Spleen (tissue), 11 donors: ENCODE data around the gene PRR33. TPM values are rescaled to one million over a fixed set of nuclear protein-coding genes. Genes with fewer than 3 reads are reported as not detected.

Source experiments
- DNase-seq: peaks from one replicate; pipeline ENCODE4 v3.0.0-alpha.2; 2020
- H3K27ac ChIP-seq, 8 donors: fragments of 200-600 bp; sonication (generic) in 7 of 8; 1 replicate in 4 of 8; 2 replicates in 4 of 8; pipeline versions ENCODE4 v1.5.0 to v1.8.0; 2016 to 2021; ENCODE audit warnings: inconsistent platforms in 4 of 8, mild to moderate bottlenecking in 4 of 8, moderate library complexity in 1 of 8
- H3K27me3 ChIP-seq, 7 donors: fragments of 200-600 bp; sonication (generic) in 6 of 7; replicated peaks in 1 of 7; 1 replicate in 4 of 7; 2 replicates in 3 of 7; pipeline versions ENCODE4 v1.5.0 to v1.8.0; 2016 to 2021; ENCODE audit warnings: inconsistent platforms in 3 of 7, mild to moderate bottlenecking in 1 of 7
- H3K36me3 ChIP-seq, 6 donors: fragments of 200-600 bp; sonication (generic) in 5 of 6; 1 replicate in 4 of 6; 2 replicates in 2 of 6; pipeline versions ENCODE4 v1.5.0 to v1.8.0; 2016 to 2021; ENCODE audit warnings: inconsistent platforms in 2 of 6
- H3K4me1 ChIP-seq, 6 donors: fragments of 200-600 bp; sonication (generic) in 5 of 6; 1 replicate in 3 of 6; 2 replicates in 3 of 6; pipeline versions ENCODE4 v1.5.0 to v1.8.0; 2016 to 2021; ENCODE audit warnings: inconsistent platforms in 3 of 6
- H3K4me3 ChIP-seq, 8 donors: fragments of 200-600 bp; sonication (generic) in 7 of 8; 1 replicate in 4 of 8; 2 replicates in 4 of 8; pipeline versions ENCODE4 v1.5.0 to v1.8.0; 2016 to 2021; ENCODE audit warnings: inconsistent platforms in 4 of 8, mild to moderate bottlenecking in 4 of 8, moderate library complexity in 2 of 8
- H3K9me3 ChIP-seq, 8 donors: fragments of 200-600 bp; sonication (generic) in 7 of 8; 1 replicate in 4 of 8; 2 replicates in 4 of 8; pipeline versions ENCODE4 v1.5.0 to v1.8.0; 2016 to 2021; ENCODE audit warnings: inconsistent platforms in 4 of 8
- CTCF ChIP-seq, 11 experiments: fragments of 200-600 bp in 7 of 11; fragments of 450-650 bp in 4 of 11; sonication (generic) in 4 of 11; IDR thresholded peaks in 8 of 11; conservative IDR thresholded peaks in 3 of 11; 1 replicate in 7 of 11; 2 replicates in 4 of 11; pipeline versions ENCODE4 v1.4.0 to v1.8.0; 2016 to 2021; ENCODE audit warnings: antibody characterized with exemption in 11 of 11, inconsistent platforms in 4 of 11, mild to moderate bottlenecking in 1 of 11
- POLR2A ChIP-seq, 3 donors: fragments of 450-650 bp; IDR thresholded peaks; one replicate each; pipeline ENCODE4 v1.5.1; 2017; ENCODE audit warnings: antibody characterized with exemption in 3 of 3, mild to moderate bottlenecking in 1 of 3
- POLR2AphosphoS5 ChIP-seq, 3 donors: sonication (generic); formaldehyde crosslinking; IDR thresholded peaks; one replicate each; pipeline ENCODE4 v1.5.1; 2017; ENCODE audit warnings: antibody characterized with exemption in 3 of 3
- WGBS, 5 donors: extraction: QIAGEN DNeasy Blood & Tissue Kit in 3 of 5; methylation state at CpG; one replicate each; pipeline versions ENCODE4 v1.1.5 to v1.1.7; 2013 to 2018; 5-methylcytosine and 5-hydroxymethylcytosine counted together
- intact Hi-C: fragments of 100-400 bp; cut with DNase I; formaldehyde crosslinking; loops from one replicate; pipeline ENCODE4 v1.15.0; 2023; ENCODE audit warnings: low total_unique reads
- polyA plus RNA-seq, 3 donors: library from polyadenylated mRNA; stranded (reverse); fragments of 200-250 nt; gene quantifications; one replicate each; pipeline ENCODE4 v1.2.1, GENCODE V29; 2013
- total RNA-seq, 7 donors: library from RNA; depleted of rRNA in 3 of 7; stranded (reverse); fragments of >200 nt in 3 of 7; fragmentation: NEBNext Ultra II Directional in 4 of 7; extraction: Animal tissue kit (Norgen Biotek cat#: 25700) in 4 of 7; gene quantifications; one replicate each; pipeline versions ENCODE4 v1.1.0 to v1.2.1, GENCODE V29; 2016 to 2021
- donor health status: healthy with polysubstance abuse.
- donor health status: DM: no; HTN: no; CAD: no; lungs with moderate emphysema.
- donor health status: DM: no; HTN: no; CAD: no.
- donor health status: Bipolar disorder and iron deficiency.
- donor health status: healthy.
- donor health status: DM: no; HTN: no; CAD: no.
- donor health status: DM: yes; HTN: yes; CAD: no.

PRR33 gene
- total and polyA plus RNA-seq, 10 donors, result 0.03 to 0.64 (median 0.20) TPM; not detected in 7

GRCh38 chr11:1925373-1926155 is 33.9 kb upstream of the PRR33 start:
- H3K4me1 ChIP-seq, result peaks cover 0 to 9% (median 0%) of the 10 kb centered on the region in 6 donors
- 89 to 95% (median 90%) methylated on average over 18 to 23 of the region's 23 CpGs for WGBS, 5 donors
- no peak for TF ChIP-seq POLR2AphosphoS5 (IDR thresholded peaks at IDR 0.05)
- no peak for TF ChIP-seq POLR2A (IDR thresholded peaks at IDR 0.05)
- TF ChIP-seq CTCF (IDR thresholded peaks at IDR 0.05 in 8 of 11, conservative IDR thresholded peaks at IDR 0.05 in 3 of 11), result no peak
- H3K27me3 ChIP-seq, result peaks cover 0 to 50% (median 0%) of the 10 kb centered on the region in 7 donors
- DNase-seq, result no peak
- H3K4me3 ChIP-seq, result no peak overlapping the region
- no peak overlapping the region for H3K27ac ChIP-seq
- intact Hi-C loops, result no loop called here
- H3K36me3 ChIP-seq, result no peaks in the 10 kb centered on the region
- H3K9me3 ChIP-seq, result no peaks in the 10 kb centered on the region

- Histone ChIP-seq H3K4me1 (peaks cover 0 to 9% (median 0%) of the 10 kb centered on the region in 6 donors), H3K36me3 (no peaks in the 10 kb centered on the region), H3K27me3 (peaks cover 0 to 50% (median 0%) of the 10 kb centered on the region in 7 donors), H3K4me3 (no peak overlapping the region), H3K27ac (no peak overlapping the region), H3K9me3 (no peaks in the 10 kb centered on the region)
- TF ChIP-seq POLR2A (IDR thresholded peaks at IDR 0.05) (no peak), POLR2AphosphoS5 (IDR thresholded peaks at IDR 0.05) (no peak), CTCF (IDR thresholded peaks at IDR 0.05 in 8 of 11, conservative IDR thresholded peaks at IDR 0.05 in 3 of 11) (no peak)
- intact Hi-C loops, result no loop called here
- peak; percentile 69 for DNase-seq
- 86 to 93% (median 90%) methylated on average over 14 to 21 of the region's 21 CpGs for WGBS, 5 donors
These were observed 33.1 kb upstream of the PRR33 start for GRCh38 chr11:1924646-1925372.

- intact Hi-C loops, result no loop called here
- TF ChIP-seq CTCF (IDR thresholded peaks at IDR 0.05 in 8 of 11, conservative IDR thresholded peaks at IDR 0.05 in 3 of 11) (no peak), POLR2A (IDR thresholded peaks at IDR 0.05) (no peak), POLR2AphosphoS5 (IDR thresholded peaks at IDR 0.05) (no peak)
- H3K4me3 ChIP-seq, result no peak overlapping the region
- H3K27ac ChIP-seq, result no peak overlapping the region
- WGBS, 5 donors, result 77 to 85% (median 82%) methylated on average over 17 of the region's 17 CpGs
- H3K4me1 ChIP-seq, result peaks cover 0 to 9% (median 0%) of the 10 kb centered on the region in 6 donors
- peak; percentile 72 for DNase-seq
- peaks cover 0 to 50% (median 0%) of the 10 kb centered on the region in 7 donors for H3K27me3 ChIP-seq
- no peaks in the 10 kb centered on the region for H3K9me3 ChIP-seq
- no peaks in the 10 kb centered on the region for H3K36me3 ChIP-seq
These were observed 32.5 kb upstream of the PRR33 start for GRCh38 chr11:1924181-1924580.
